Stomach (tissue), 9 donors: ENCODE measurements around the gene ITGB4. TPM values are rescaled to one million over a fixed set of nuclear protein-coding genes. Genes with fewer than 3 reads are reported as not detected.

Experiments
- DNase-seq, 2 donors: peaks; one replicate each; pipeline versions ENCODE4 v3.0.0 to v3.0.0-alpha.2; 2013 to 2019
- H3K27ac ChIP-seq, 5 donors: fragments of 200-600 bp in 4 of 5; sonication (generic) in 4 of 5; one replicate each; pipeline ENCODE4 v1.5.1; 2013 to 2019; ENCODE audit warnings: mild to moderate bottlenecking in 1 of 5, moderate library complexity in 1 of 5
- H3K27me3 ChIP-seq, 3 donors: fragments of 200-600 bp; sonication (generic); one replicate each; pipeline ENCODE4 v1.5.1; 2017 to 2019; ENCODE audit warnings: mixed run types in 1 of 3
- H3K36me3 ChIP-seq, 4 donors: fragments of 200-600 bp; sonication (generic); 1 replicate in 3 of 4; 2 replicates in 1 of 4; pipeline ENCODE4 v1.5.1; 2016 to 2019
- H3K4me1 ChIP-seq, 4 donors: fragments of 200-600 bp; sonication (generic); one replicate each; pipeline ENCODE4 v1.5.1; 2016 to 2019
- H3K4me3 ChIP-seq, 4 donors: fragments of 200-600 bp; sonication (generic) in 3 of 4; one replicate each; pipeline ENCODE4 v1.5.1; 2016 to 2019; ENCODE audit warnings: mild to moderate bottlenecking in 1 of 4
- H3K9me3 ChIP-seq, 4 donors: fragments of 200-600 bp; sonication (generic); one replicate each; pipeline ENCODE4 v1.5.1; 2016 to 2019
- EP300 ChIP-seq: sonication (generic); formaldehyde crosslinking; IDR thresholded peaks from one replicate; pipeline ENCODE4 v1.6.1; 2017; ENCODE audit warnings: antibody characterized with exemption
- POLR2A ChIP-seq, 4 donors: fragments of 450-650 bp; IDR thresholded peaks; one replicate each; pipeline ENCODE4 v1.6.1; 2016; ENCODE audit warnings: antibody characterized with exemption in 4 of 4, control low read depth in 2 of 4, mild to moderate bottlenecking in 1 of 4, moderate library complexity in 1 of 4
- POLR2AphosphoS5 ChIP-seq, 3 donors: sonication (generic); formaldehyde crosslinking; IDR thresholded peaks; one replicate each; pipeline ENCODE4 v1.6.1; 2016; ENCODE audit warnings: antibody characterized with exemption in 3 of 3
- WGBS, 5 donors: extraction: QIAGEN DNeasy Blood & Tissue Kit in 3 of 5; methylation state at CpG; one replicate each; pipeline versions ENCODE4 v1.1.5 to v1.1.7; 2013 to 2018; 5-methylcytosine and 5-hydroxymethylcytosine counted together
- intact Hi-C: fragments of 100-400 bp; cut with DNase I; formaldehyde crosslinking; loops from one replicate; pipeline ENCODE4 v1.15.1; 2023; ENCODE audit warnings: low total_unique reads
- polyA plus RNA-seq, 3 donors: library from polyadenylated mRNA; stranded (reverse); fragments of 200-250 nt; gene quantifications; one replicate each; pipeline ENCODE4 v1.2.3, GENCODE V29; 2013
- total RNA-seq, 5 donors: library from RNA; depleted of rRNA; stranded (reverse); fragments of >200 nt; gene quantifications; one replicate each; pipeline versions ENCODE4 v1.1.0 to v1.2.3, GENCODE V29; 2014 to 2016
- TF ChIP-seq, protein P1 (sequence below), 7 experiments: fragments of 450-650 bp in 4 of 7; fragments of 200-600 bp in 3 of 7; sonication (generic) in 3 of 7; IDR thresholded peaks; one replicate each; pipeline ENCODE4 v1.5.1; 2016 to 2019; ENCODE audit warnings: antibody characterized with exemption in 7 of 7, control low read depth in 2 of 7, mild to moderate bottlenecking in 1 of 7
- donor health status: healthy with polysubstance abuse.
- donor health status: Bipolar disorder and iron deficiency.
- donor health status: healthy.

Gene ITGB4
- total and polyA plus RNA-seq, 8 donors: 33.6 to 137 (median 92.6) TPM

GRCh38 chr17:75679706-75680211 is 41.5 kb upstream of the ITGB4 start:
- H3K9me3 ChIP-seq: no peaks in the 10 kb centered on the region
- H3K27ac ChIP-seq: peak overlapping the region; percentile 52 to 83 (median 71)
- H3K27me3 ChIP-seq: no peaks in the 10 kb centered on the region
- intact Hi-C loops: no loop called here
- H3K4me1 ChIP-seq: peaks cover 35 to 70% (median 47%) of the 10 kb centered on the region in 4 donors
- TF ChIP-seq POLR2AphosphoS5 (IDR thresholded peaks at IDR 0.05) (peak in 2 of 3 donors; percentile 36 to 51), EP300 (no peak), POLR2A (IDR thresholded peaks at IDR 0.05) (no peak)
- TF ChIP-seq, protein P1, sequence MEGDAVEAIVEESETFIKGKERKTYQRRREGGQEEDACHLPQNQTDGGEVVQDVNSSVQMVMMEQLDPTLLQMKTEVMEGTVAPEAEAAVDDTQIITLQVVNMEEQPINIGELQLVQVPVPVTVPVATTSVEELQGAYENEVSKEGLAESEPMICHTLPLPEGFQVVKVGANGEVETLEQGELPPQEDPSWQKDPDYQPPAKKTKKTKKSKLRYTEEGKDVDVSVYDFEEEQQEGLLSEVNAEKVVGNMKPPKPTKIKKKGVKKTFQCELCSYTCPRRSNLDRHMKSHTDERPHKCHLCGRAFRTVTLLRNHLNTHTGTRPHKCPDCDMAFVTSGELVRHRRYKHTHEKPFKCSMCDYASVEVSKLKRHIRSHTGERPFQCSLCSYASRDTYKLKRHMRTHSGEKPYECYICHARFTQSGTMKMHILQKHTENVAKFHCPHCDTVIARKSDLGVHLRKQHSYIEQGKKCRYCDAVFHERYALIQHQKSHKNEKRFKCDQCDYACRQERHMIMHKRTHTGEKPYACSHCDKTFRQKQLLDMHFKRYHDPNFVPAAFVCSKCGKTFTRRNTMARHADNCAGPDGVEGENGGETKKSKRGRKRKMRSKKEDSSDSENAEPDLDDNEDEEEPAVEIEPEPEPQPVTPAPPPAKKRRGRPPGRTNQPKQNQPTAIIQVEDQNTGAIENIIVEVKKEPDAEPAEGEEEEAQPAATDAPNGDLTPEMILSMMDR (IDR thresholded peaks at IDR 0.05): peak in 3 of 7 experiments; percentile 42 to 63 (median 45)
- WGBS, 5 donors: 23 to 49% (median 41%) methylated on average over 11 of the region's 11 CpGs
- H3K4me3 ChIP-seq: no peak overlapping the region
- peak; percentile 65 to 72 for DNase-seq
- H3K36me3 ChIP-seq: peaks cover 4 to 53% (median 44%) of the 10 kb centered on the region in 4 donors

GRCh38 chr17:75680431-75680830 is 40.8 kb upstream of the ITGB4 start:
- intact Hi-C loops: no loop called here
- WGBS, 5 donors: 77 to 88% (median 81%) methylated on average over 10 of the region's 10 CpGs
- DNase-seq: no peak
- Histone ChIP-seq H3K4me3 (no peak overlapping the region), H3K27ac (peak overlapping the region; percentile 52 to 83 (median 71)), H3K36me3 (peaks cover 4 to 56% (median 44%) of the 10 kb centered on the region in 4 donors), H3K27me3 (no peaks in the 10 kb centered on the region), H3K4me1 (peaks cover 36 to 70% (median 47%) of the 10 kb centered on the region in 4 donors), H3K9me3 (no peaks in the 10 kb centered on the region)
- TF ChIP-seq, protein P1 (IDR thresholded peaks at IDR 0.05): no peak
- no peak for TF ChIP-seq POLR2A (IDR thresholded peaks at IDR 0.05)
- TF ChIP-seq EP300: no peak
- TF ChIP-seq POLR2AphosphoS5 (IDR thresholded peaks at IDR 0.05): no peak

GRCh38 chr17:75681289-75681688 is 40.0 kb upstream of the ITGB4 start:
- whole genome bisulfite sequencing, 5 donors: 61 to 83% (median 73%) methylated on average over 3 of the region's 3 CpGs
- H3K27ac ChIP-seq: peak overlapping the region; percentile 21 to 83 (median 65)
- TF ChIP-seq EP300 (no peak), POLR2A (IDR thresholded peaks at IDR 0.05) (no peak), POLR2AphosphoS5 (IDR thresholded peaks at IDR 0.05) (no peak)
- TF ChIP-seq, protein P1 (IDR thresholded peaks at IDR 0.05): no peak

GRCh38 chr17:75683583-75683982 is 37.7 kb upstream of the ITGB4 start:
- H3K4me3 ChIP-seq: no peak overlapping the region
- peaks cover 54 to 97% (median 75%) of the 10 kb centered on the region in 4 donors for H3K4me1 ChIP-seq
- intact Hi-C loops: no loop called here
- no peaks in the 10 kb centered on the region for H3K27me3 ChIP-seq
- no peak for TF ChIP-seq EP300
- peak in 2 of 3 donors; percentile 25 to 46 for TF ChIP-seq POLR2AphosphoS5 (IDR thresholded peaks at IDR 0.05)
- TF ChIP-seq, protein P1 (IDR thresholded peaks at IDR 0.05): no peak
- peaks cover 3 to 32% (median 21%) of the 10 kb centered on the region in 4 donors for H3K36me3 ChIP-seq
- 39 to 57% (median 46%) methylated on average over 4 of the region's 4 CpGs for whole genome bisulfite sequencing, 5 donors
- peak; percentile 56 to 80 for DNase-seq
- H3K9me3 ChIP-seq: no peaks in the 10 kb centered on the region
- H3K27ac ChIP-seq: peak overlapping the region; percentile 65 to 89 (median 79)

More at GRCh38 chr17:75681289-75681688, 40.0 kb upstream of the ITGB4 start:
- H3K4me1 ChIP-seq: peaks cover 42 to 75% (median 55%) of the 10 kb centered on the region in 4 donors
- no peaks in the 10 kb centered on the region for H3K9me3 ChIP-seq
- intact Hi-C loops: no loop called here
- no peaks in the 10 kb centered on the region for H3K27me3 ChIP-seq
- DNase-seq: no peak
- H3K4me3 ChIP-seq: no peak overlapping the region
- H3K36me3 ChIP-seq: peaks cover 4 to 48% (median 35%) of the 10 kb centered on the region in 4 donors
